GM19035 (cell line): ENCODE measurements around the gene PAX5.

Experiments used
- ATAC-seq: cut with Tn5 transposase; IDR thresholded peaks from one replicate; pipeline ENCODE4 v1.9.1; 2021; ENCODE audit not compliant: unreplicated experiment

Gene PAX5

GRCh38 chr9:37037503-37038301 lies 3.6 kb upstream of the PAX5 start:
- ATAC-seq = no peak

DNA sequence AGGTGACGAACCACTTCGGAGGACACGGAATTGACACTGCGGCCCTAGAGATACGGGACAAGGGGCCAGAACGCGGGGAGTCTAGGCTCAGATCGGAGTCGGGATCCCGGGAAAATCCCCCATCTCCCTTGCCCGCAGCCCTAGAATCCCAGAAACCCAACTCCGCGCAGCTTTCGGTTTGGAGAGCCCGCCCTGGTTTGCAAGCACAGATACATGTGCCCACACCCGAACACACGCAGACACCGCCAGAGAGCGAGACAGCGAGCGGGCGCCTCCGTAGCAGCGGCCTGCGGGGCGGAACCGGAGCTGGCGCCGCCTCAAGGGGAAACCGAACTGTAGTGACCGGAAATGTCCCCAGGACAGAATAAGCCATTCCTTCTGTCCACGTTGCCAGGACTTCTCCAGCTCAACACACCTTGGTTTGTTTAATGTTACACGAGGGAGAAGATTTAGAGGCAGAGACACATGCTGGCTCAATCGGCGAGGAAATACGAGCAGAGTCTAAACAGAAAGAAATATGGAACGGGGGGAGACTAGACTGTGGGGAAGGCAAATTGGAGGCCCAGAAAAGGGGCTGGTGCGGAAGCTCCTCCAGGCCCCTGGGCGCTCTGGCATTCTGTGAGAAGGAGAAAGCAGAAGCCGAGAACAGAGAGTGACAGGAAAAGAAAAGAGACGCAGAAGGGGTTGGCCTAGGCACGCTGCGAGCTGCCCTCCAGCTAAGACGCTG lies 2.9 kb upstream of the PAX5 start:
- peak; percentile 37 for ATAC-seq

- ATAC-seq = peak; percentile 17
Observed at GRCh38 chr9:37036371-37036775, 2.3 kb upstream of the PAX5 start.

GRCh38 chr9:37035648-37036370 lies 1.7 kb upstream of the PAX5 start:
- no peak for ATAC-seq

DNA sequence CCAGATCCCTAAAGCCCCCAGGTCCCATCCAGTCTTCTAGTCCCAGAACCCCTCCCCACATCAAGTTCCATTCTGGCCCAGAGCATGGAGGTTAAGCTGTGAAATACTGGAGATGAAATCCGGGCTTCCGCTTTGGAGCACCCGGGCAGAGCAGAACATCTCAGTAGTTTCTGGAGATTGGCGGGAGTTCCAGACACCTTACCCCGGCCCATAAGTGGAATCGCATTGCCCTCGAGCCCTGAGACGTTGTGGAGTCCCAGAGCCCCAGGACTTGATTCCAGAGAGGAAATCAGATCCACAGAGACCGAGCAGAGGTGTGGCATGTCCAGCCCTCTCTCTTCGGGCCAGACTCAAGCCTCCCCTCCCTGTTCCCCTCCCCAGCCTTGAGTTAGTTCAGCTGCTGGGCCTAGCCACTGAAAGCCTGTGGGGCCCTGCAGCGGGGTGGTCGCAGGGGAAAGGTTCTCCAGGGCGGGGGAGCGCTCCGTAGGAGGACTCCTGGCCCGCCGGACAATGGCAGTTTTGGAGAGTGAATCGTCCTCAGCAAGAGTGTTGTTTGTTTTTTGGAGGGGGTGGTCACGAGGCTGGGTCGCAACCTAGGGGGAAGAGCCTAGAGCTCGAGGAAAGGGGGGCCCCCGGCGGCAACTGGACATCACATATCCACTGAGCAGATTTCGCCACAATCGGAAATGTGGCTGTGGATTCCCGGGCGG lies 1.0 kb upstream of the PAX5 start:
- ATAC-seq = peak; percentile 0

DNA sequence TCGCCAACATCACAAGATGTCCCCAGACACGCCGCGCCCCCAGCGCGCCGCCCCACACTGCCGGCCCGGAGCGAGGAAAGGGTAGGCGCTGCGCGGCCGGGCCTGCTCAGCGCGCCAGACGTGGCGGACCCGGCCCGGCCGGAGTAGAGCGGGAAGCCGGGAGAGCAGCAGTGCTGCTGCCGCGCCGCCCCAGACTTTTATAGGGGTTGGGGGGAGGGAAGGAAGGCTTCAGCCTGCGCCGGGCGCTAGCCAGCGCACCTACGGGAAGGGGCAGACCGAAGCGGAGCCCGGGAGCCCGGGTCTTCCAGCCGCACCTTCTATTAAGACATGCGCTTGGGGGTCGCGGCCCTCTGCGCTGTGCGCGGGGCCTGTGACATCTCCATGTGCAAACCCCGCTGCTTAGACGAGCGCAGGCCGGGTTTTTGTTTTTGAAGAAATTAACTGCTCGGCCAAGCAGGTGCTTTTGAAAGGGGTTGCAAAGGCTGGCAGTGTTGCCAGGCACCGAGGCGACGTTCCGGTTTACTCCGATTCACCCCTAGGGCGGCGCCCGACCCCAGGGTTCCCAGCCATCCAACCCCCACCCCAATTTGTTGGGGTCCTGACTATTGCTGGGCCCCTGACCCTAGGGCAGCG lies 353 bp upstream of the PAX5 start:
- ATAC-seq = peak; percentile 31

GRCh38 chr9:37033141-37033540 lies 927 bp downstream of the PAX5 start:
- no peak for ATAC-seq

DNA sequence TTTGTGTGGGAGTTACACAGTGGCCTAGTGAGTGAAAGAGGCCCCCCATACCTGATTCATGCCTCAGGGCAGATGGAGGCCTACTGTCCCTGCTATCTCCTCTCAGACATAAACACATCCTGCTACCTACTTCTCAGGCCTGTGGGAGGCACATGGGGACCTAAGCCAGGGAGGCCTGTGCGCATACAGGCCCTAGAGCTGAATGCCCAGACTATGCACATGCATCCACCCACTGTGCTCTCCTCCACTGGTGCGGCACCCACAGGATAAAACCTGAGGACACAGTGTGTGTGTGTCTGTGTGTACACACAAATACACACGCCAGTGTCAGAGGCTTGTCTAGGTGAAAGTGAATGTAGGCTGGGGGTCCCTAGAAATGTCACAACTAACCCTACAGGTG lies 1.4 kb downstream of the PAX5 start:
- no peak for ATAC-seq

DNA sequence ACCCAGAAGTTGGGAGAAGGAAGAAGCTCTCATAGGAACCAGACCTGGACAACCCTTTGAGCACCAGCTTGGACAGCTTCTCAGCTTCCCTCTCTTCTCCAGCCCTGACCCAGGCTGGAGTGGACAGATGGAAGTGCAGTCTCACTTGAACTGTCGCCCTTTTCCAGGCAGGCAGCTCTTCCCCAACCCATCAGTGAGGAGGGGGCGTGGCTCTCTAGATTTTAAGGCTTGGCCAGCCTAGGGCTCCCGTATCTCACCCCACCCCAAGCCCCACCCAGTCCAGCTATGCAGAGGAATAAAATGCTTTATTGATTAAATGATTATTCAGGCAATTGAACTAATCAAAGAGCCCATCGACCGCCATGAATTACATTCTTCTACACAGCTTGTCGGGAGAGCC lies 2.2 kb downstream of the PAX5 start:
- no peak for ATAC-seq

- ATAC-seq = no peak
Observed at GRCh38 chr9:37031081-37031480, 3.0 kb downstream of the PAX5 start.

DNA sequence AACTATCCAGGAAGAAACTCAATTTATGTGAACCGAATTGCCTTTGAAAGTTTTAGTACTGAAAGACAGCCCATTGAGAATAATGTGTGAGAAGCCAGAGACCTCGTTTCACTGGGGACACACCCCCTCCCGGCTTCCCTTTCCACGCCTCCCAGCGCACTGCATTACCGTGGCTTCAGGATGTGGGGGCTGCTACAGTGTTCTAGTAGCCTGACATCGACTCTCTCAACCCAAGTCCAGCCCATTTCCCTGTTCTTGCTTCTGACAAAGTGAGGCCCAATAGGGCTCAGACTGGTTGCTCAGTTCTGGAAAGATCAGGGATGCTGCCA lies 3.5 kb downstream of the PAX5 start:
- no peak for ATAC-seq

- ATAC-seq = no peak
Observed at GRCh38 chr9:37029776-37030610, 4.1 kb downstream of the PAX5 start.

- no peak for ATAC-seq
Observed at GRCh38 chr9:37029304-37029775, 4.7 kb downstream of the PAX5 start.

- no peak for ATAC-seq
Observed at GRCh38 chr9:37028420-37029031, 5.5 kb downstream of the PAX5 start.

GRCh38 chr9:37027582-37028419 lies 6.3 kb downstream of the PAX5 start:
- ATAC-seq = peak; percentile 75

GRCh38 chr9:37026931-37027581 lies 7.0 kb downstream of the PAX5 start:
- peak; percentile 3 for ATAC-seq

GRCh38 chr9:37026113-37026930 lies 7.7 kb downstream of the PAX5 start:
- ATAC-seq = no peak
